HEK293 (cell line): ENCODE results near the gene MCF2L.

ENCODE experiments used
- GLI4 ChIP-seq: fragments of 450-650 bp; formaldehyde crosslinking; IDR thresholded peaks from 2 replicates; pipeline ENCODE4 v1.5.1; 2016; ENCODE audit warnings: missing biosample characterization, missing genetic modification characterization
- KLF16 ChIP-seq: fragments of 450-650 bp; formaldehyde crosslinking; IDR thresholded peaks from 2 replicates; pipeline ENCODE4 v1.5.1; 2017; ENCODE audit warnings: missing biosample characterization, missing genetic modification characterization
- MYNN ChIP-seq: fragments of 450-650 bp; formaldehyde crosslinking; IDR thresholded peaks from 2 replicates; pipeline ENCODE4 v1.5.1; 2016; ENCODE audit warnings: missing biosample characterization, missing genetic modification characterization, borderline replicate concordance
- ZBTB1 ChIP-seq: fragments of 450-650 bp; formaldehyde crosslinking; IDR thresholded peaks from 2 replicates; pipeline ENCODE4 v1.5.1; 2016; ENCODE audit warnings: missing biosample characterization, missing genetic modification characterization
- ZNF311 ChIP-seq: fragments of 450-650 bp; formaldehyde crosslinking; IDR thresholded peaks from 2 replicates; pipeline ENCODE4 v1.5.1; 2017; ENCODE audit warnings: missing biosample characterization, missing genetic modification characterization, borderline replicate concordance
- ZNF426 ChIP-seq: fragments of 450-650 bp; formaldehyde crosslinking; IDR thresholded peaks from 2 replicates; pipeline ENCODE4 v1.5.1; 2017; ENCODE audit warnings: missing biosample characterization, missing genetic modification characterization, mild to moderate bottlenecking, inconsistent platforms, moderate library complexity
- ZNF639 ChIP-seq: fragments of 450-650 bp; formaldehyde crosslinking; IDR thresholded peaks from 2 replicates; pipeline ENCODE4 v1.5.1; 2016; ENCODE audit warnings: missing biosample characterization, missing genetic modification characterization

DNA sequence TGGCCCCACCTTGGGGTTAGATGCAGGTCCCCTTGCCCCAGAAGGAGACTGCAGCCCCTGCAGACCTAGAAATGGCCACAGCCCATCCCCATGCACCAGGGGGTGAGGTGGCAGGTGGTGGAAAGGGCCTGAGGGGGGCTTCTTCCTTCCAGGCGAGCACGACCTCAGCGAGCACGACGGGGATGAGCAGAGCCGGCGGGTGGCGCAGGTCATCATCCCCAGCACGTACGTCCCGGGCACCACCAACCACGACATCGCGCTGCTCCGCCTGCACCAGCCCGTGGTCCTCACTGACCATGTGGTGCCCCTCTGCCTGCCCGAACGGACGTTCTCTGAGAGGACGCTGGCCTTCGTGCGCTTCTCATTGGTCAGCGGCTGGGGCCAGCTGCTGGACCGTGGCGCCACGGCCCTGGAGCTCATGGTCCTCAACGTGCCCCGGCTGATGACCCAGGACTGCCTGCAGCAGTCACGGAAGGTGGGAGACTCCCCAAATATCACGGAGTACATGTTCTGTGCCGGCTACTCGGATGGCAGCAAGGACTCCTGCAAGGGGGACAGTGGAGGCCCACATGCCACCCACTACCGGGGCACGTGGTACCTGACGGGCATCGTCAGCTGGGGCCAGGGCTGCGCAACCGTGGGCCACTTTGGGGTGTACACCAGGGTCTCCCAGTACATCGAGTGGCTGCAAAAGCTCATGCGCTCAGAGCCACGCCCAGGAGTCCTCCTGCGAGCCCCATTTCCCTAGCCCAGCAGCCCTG lies 149.4 kb downstream of the MCF2L start:
- TF ChIP-seq GLI4 (tag by site-specific recombination) (no peak), ZNF639 (tag by site-specific recombination) (no peak), ZBTB1 (no peak), ZNF426 (tag by site-specific recombination) (no peak), ZNF311 (tag by site-specific recombination) (no peak), KLF16 (no peak), MYNN (no peak)
